Prostate gland (tissue), 2 donors: Measurements from ENCODE around the gene TNFSF18.

ENCODE experiments used
- POLR2A ChIP-seq: fragments of 450-650 bp; IDR thresholded peaks from one replicate; pipeline ENCODE4 v1.6.1; 2016; ENCODE audit warnings: antibody characterized with exemption, mild to moderate bottlenecking
- TF ChIP-seq, protein P1 (sequence below), 4 experiments: fragments of 200-600 bp in 2 of 4; fragments of 450-650 bp in 2 of 4; sonication (generic) in 2 of 4; IDR thresholded peaks; 1 replicate in 3 of 4; 2 replicates in 1 of 4; pipeline ENCODE4 v1.5.1; 2016 to 2019; ENCODE audit warnings: antibody characterized with exemption in 4 of 4, mild to moderate bottlenecking in 2 of 4, moderate library complexity in 2 of 4

DNA sequence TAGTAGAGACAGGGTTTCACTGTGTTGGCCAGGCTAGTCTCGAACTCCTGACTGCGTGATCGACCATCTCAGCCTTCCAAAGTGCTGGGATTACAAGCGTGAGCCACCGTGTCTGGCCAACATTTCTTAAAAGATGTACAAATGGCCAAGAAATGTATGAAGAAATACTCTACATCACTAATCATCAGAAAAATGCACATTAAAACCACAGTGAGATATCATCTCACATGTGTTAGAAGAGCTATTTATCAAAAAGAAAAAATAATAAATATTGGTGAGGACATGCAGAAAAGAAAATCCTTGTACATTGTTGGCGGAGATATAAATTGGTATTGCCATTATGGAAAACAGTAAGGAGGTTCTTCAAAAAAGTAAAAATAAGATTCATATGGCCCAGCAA lies 33.6 kb upstream of the TNFSF18 start:
- TF ChIP-seq, protein P1, sequence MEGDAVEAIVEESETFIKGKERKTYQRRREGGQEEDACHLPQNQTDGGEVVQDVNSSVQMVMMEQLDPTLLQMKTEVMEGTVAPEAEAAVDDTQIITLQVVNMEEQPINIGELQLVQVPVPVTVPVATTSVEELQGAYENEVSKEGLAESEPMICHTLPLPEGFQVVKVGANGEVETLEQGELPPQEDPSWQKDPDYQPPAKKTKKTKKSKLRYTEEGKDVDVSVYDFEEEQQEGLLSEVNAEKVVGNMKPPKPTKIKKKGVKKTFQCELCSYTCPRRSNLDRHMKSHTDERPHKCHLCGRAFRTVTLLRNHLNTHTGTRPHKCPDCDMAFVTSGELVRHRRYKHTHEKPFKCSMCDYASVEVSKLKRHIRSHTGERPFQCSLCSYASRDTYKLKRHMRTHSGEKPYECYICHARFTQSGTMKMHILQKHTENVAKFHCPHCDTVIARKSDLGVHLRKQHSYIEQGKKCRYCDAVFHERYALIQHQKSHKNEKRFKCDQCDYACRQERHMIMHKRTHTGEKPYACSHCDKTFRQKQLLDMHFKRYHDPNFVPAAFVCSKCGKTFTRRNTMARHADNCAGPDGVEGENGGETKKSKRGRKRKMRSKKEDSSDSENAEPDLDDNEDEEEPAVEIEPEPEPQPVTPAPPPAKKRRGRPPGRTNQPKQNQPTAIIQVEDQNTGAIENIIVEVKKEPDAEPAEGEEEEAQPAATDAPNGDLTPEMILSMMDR (IDR thresholded peaks at IDR 0.05), result no peak
- TF ChIP-seq POLR2A, result no peak
